PC-9 (cell line): ENCODE results near the gene CTDP1. TPM values are rescaled to one million over a fixed set of nuclear protein-coding genes. Genes with fewer than 3 reads are reported as not detected.

Source experiments
- BruUV-seq: library from RNA; stranded (reverse); fragments of 400-500 nt; replicated peaks from 2 replicates; lab custom pipeline; 2021; lab: Mats Ljungman, UMichigan
- CTCF ChIA-PET: fragments of 300-600 bp; sonication (Branson Sonifier 250); formaldehyde crosslinking; loops from one replicate; lab custom pipeline; 2022; ENCODE audit warnings: antibody characterized with exemption; lab: Charles Lee
- POLR2A ChIA-PET: fragments of 300-600 bp; sonication (Branson Sonifier 250); formaldehyde crosslinking; loops from one replicate; lab custom pipeline; 2022; ENCODE audit warnings: antibody characterized with exemption; ENCODE audit not compliant: unreplicated experiment; lab: Charles Lee
- DNase-seq, 2 experiments: peaks; one replicate each; pipeline versions ENCODE4 v3.0.0 to v3.0.0-alpha.2; 2015 to 2022; ENCODE audit warnings: mixed read lengths in 1 of 2
- H2AFZ ChIP-seq: fragments of 200-600 bp; sonication (generic); 2 replicates; pipeline ENCODE4 v1.8.1; 2017; ENCODE audit warnings: antibody characterized with exemption
- H3F3A ChIP-seq: fragments of 200-600 bp; sonication (generic); 2 replicates; pipeline ENCODE4 v1.8.1; 2017; ENCODE audit warnings: antibody characterized with exemption, mild to moderate bottlenecking, low read depth; ENCODE audit not compliant: insufficient read depth
- H3K27ac ChIP-seq: fragments of 200-600 bp; sonication (generic); 2 replicates; pipeline ENCODE4 v1.6.1; 2016; ENCODE audit warnings: mixed run types
- H3K27me3 ChIP-seq: fragments of 200-600 bp; sonication (generic); 2 replicates; pipeline ENCODE4 v1.6.1; 2016; ENCODE audit warnings: low read depth, mixed run types; ENCODE audit not compliant: insufficient read depth
- H3K36me3 ChIP-seq: fragments of 200-600 bp; sonication (generic); 2 replicates; pipeline ENCODE4 v1.6.1; 2016; ENCODE audit warnings: low read depth, mixed run types
- H3K4me1 ChIP-seq: fragments of 200-600 bp; sonication (generic); replicated peaks from 2 replicates; pipeline ENCODE4 v1.6.1; 2016; ENCODE audit warnings: mixed run types; ENCODE audit not compliant: insufficient read depth
- H3K4me2 ChIP-seq: fragments of 200-600 bp; sonication (generic); 2 replicates; pipeline ENCODE4 v1.6.1; 2017; ENCODE audit warnings: mixed run types
- H3K4me3 ChIP-seq: fragments of 200-600 bp; sonication (generic); 2 replicates; pipeline ENCODE4 v1.6.1; 2016; ENCODE audit warnings: mixed run types
- H3K79me2 ChIP-seq: fragments of 200-600 bp; sonication (generic); 2 replicates; pipeline ENCODE4 v1.6.1; 2017; ENCODE audit warnings: low read depth, mixed run types
- H3K9me2 ChIP-seq: fragments of 200-600 bp; sonication (generic); 2 replicates; pipeline ENCODE4 v1.8.1; 2017; ENCODE audit warnings: mild to moderate bottlenecking; ENCODE audit not compliant: insufficient read depth
- H3K9me3 ChIP-seq: fragments of 200-600 bp; sonication (generic); 2 replicates; pipeline ENCODE4 v1.8.1; 2016; ENCODE audit warnings: low read depth; ENCODE audit not compliant: insufficient read depth
- H4K20me1 ChIP-seq: fragments of 200-600 bp; sonication (generic); 2 replicates; pipeline ENCODE4 v1.8.1; 2017; ENCODE audit not compliant: insufficient read depth
- CTCF ChIP-seq: fragments of 200-600 bp; sonication (generic); conservative IDR thresholded peaks from 2 replicates; pipeline ENCODE4 v1.6.1; 2017; ENCODE audit warnings: mixed run types, antibody characterized with exemption, mild to moderate bottlenecking, moderate library complexity
- EZH2 ChIP-seq: fragments of 200-600 bp; sonication (generic); IDR thresholded peaks from 2 replicates; pipeline ENCODE4 v1.8.0; 2017; ENCODE audit warnings: antibody characterized with exemption, low read depth
- intact Hi-C: fragments of 100-400 bp; cut with micrococcal nuclease; formaldehyde crosslinking; loops from one replicate; pipeline ENCODE4 v1.10.0; 2022; ENCODE audit not compliant: unreplicated experiment
- total RNA-seq: library from RNA; stranded (reverse); gene quantifications from 2 replicates; pipeline ENCODE4 v1.2.3, GENCODE V29; 2021

Gene CTDP1
- total RNA-seq, 1 experiment from 2014 or later: 16.0 TPM

- ChIA-PET CTCF (no interaction called here), POLR2A (no interaction called here)
- TF ChIP-seq EZH2: no peak
- no peak for TF ChIP-seq CTCF
- Histone ChIP-seq H3K27me3 (no peaks in the 10 kb centered on the region), H3K4me2 (no peak overlapping the region), H3K36me3 (0 out of 2 replicates have a peak, but pooled peaks cover 5% of the 10 kb centered on the region), H3K27ac (no peak overlapping the region), H3K4me1 (peaks cover 18% of the 10 kb centered on the region), H3K4me3 (no peak overlapping the region), H2AFZ (no peak overlapping the region), H3K79me2 (peaks cover 76% of the 10 kb centered on the region), H4K20me1 (peaks cover 54% of the 10 kb centered on the region), H3K9me2 (no peaks in the 10 kb centered on the region), H3F3A (peaks cover 8% of the 10 kb centered on the region), H3K9me3 (no peaks in the 10 kb centered on the region; the same call in 1 of the 2 replicates)
- intact Hi-C loops: no loop called here
- DNase-seq: no peak
- BruUV-seq: no TSS peak
Observed at GRCh38 chr18:79682481-79682880, 2.9 kb downstream of the CTDP1 start.

GRCh38 chr18:79682894-79683625, 3.5 kb downstream of the CTDP1 start:
- H3K27ac ChIP-seq: no peak overlapping the region
- ChIA-PET POLR2A (no interaction called here), CTCF (no interaction called here)
- no peaks in the 10 kb centered on the region; the same call in 1 of the 2 replicates for H3K9me3 ChIP-seq
- no peaks in the 10 kb centered on the region for H3K9me2 ChIP-seq
- no peak for DNase-seq
- no peak for TF ChIP-seq CTCF
- TF ChIP-seq EZH2: no peak
- H3F3A ChIP-seq: peaks cover 8% of the 10 kb centered on the region
- no peak overlapping the region for H2AFZ ChIP-seq
- H3K79me2 ChIP-seq: peaks cover 76% of the 10 kb centered on the region
- no peak overlapping the region for H3K4me2 ChIP-seq
- intact Hi-C loops: no loop called here
- BruUV-seq: no TSS peak
- H3K27me3 ChIP-seq: no peaks in the 10 kb centered on the region
- H4K20me1 ChIP-seq: peaks cover 56% of the 10 kb centered on the region
- peaks cover 12% of the 10 kb centered on the region for H3K4me1 ChIP-seq
- no peak overlapping the region for H3K4me3 ChIP-seq
- 0 out of 2 replicates have a peak, but pooled peaks cover 5% of the 10 kb centered on the region for H3K36me3 ChIP-seq

GRCh38 chr18:79683626-79684282, 4.2 kb downstream of the CTDP1 start:
- peaks cover 1% of the 10 kb centered on the region; the same call in 1 of the 2 replicates for H3F3A ChIP-seq
- no peak overlapping the region for H3K4me3 ChIP-seq
- BruUV-seq: no TSS peak
- no peak overlapping the region for H3K27ac ChIP-seq
- no peak for TF ChIP-seq CTCF
- TF ChIP-seq EZH2: no peak
- H3K9me3 ChIP-seq: no peaks in the 10 kb centered on the region; the same call in 1 of the 2 replicates
- intact Hi-C loops: no loop called here
- no peak overlapping the region for H3K4me2 ChIP-seq
- peaks cover 61% of the 10 kb centered on the region for H4K20me1 ChIP-seq
- no peak overlapping the region for H2AFZ ChIP-seq
- DNase-seq: no peak
- peaks cover 10% of the 10 kb centered on the region for H3K4me1 ChIP-seq
- no peaks in the 10 kb centered on the region for H3K27me3 ChIP-seq
- peaks cover 78% of the 10 kb centered on the region for H3K79me2 ChIP-seq
- no peaks in the 10 kb centered on the region for H3K9me2 ChIP-seq
- 0 out of 2 replicates have a peak, but pooled peaks cover 5% of the 10 kb centered on the region for H3K36me3 ChIP-seq
- POLR2A ChIA-PET: no interaction called here
- CTCF ChIA-PET: no interaction called here
